Immature natural killer cell (primary cell): Measurements from ENCODE around the gene TNFSF13B. TPM values are rescaled to one million over a fixed set of nuclear protein-coding genes. Genes with fewer than 3 reads are reported as not detected.

Experiments
- DNase-seq, 3 donors: peaks; one replicate each; pipeline ENCODE4 v3.0.0; 2022; ENCODE audit warnings: mixed read lengths in 1 of 3
- H3K27ac Mint-ChIP-seq, 6 donors: one replicate each; pipeline ENCODE4 v1.8.0; 2020; ENCODE audit warnings: mixed read lengths in 6 of 6, mild to moderate bottlenecking in 5 of 6, inconsistent platforms in 4 of 6, moderate library complexity in 3 of 6
- H3K27me3 Mint-ChIP-seq, 3 donors: one replicate each; pipeline ENCODE4 v1.8.0; 2020 to 2021; ENCODE audit warnings: low read depth in 3 of 3, mild to moderate bottlenecking in 3 of 3, mixed read lengths in 3 of 3, moderate library complexity in 3 of 3, inconsistent platforms in 1 of 3
- H3K36me3 Mint-ChIP-seq, 3 donors: one replicate each; pipeline ENCODE4 v1.8.0; 2020; ENCODE audit warnings: mixed read lengths in 3 of 3, inconsistent platforms in 2 of 3, mild to moderate bottlenecking in 2 of 3
- H3K4me1 Mint-ChIP-seq, 2 donors: one replicate each; pipeline ENCODE4 v1.8.0; 2020; ENCODE audit warnings: inconsistent platforms in 2 of 2, mild to moderate bottlenecking in 2 of 2, mixed read lengths in 2 of 2, moderate library complexity in 1 of 2
- H3K4me3 Mint-ChIP-seq, 5 donors: one replicate each; pipeline ENCODE4 v1.8.0; 2020; ENCODE audit warnings: mild to moderate bottlenecking in 5 of 5, mixed read lengths in 5 of 5, inconsistent platforms in 3 of 5, moderate library complexity in 3 of 5
- H3K9me3 Mint-ChIP-seq, 6 donors: one replicate each; pipeline ENCODE4 v1.8.0; 2020; ENCODE audit warnings: mild to moderate bottlenecking in 6 of 6, mixed read lengths in 6 of 6, inconsistent platforms in 4 of 6, moderate library complexity in 3 of 6
- polyA plus RNA-seq, 3 donors: library from polyadenylated mRNA; unstranded; fragments of 300-500 nt; fragmentation: Illumina TruSeq; gene quantifications; one replicate each; pipeline ENCODE4 v1.2.3, GENCODE V29; 2021

TNFSF13B gene, protein sequence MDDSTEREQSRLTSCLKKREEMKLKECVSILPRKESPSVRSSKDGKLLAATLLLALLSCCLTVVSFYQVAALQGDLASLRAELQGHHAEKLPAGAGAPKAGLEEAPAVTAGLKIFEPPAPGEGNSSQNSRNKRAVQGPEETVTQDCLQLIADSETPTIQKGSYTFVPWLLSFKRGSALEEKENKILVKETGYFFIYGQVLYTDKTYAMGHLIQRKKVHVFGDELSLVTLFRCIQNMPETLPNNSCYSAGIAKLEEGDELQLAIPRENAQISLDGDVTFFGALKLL
- polyA plus RNA-seq, result 10 to 100 TPM in 2 of 3 donors, 1 to 10 TPM in 1; 6.4 to 17.2 (median 10.2) TPM

- Mint-ChIP-seq H3K4me1 (peaks cover 38 to 56% of the 10 kb centered on the region in 2 donors), H3K4me3 (peak within 1 kb of the TSS; percentile 76 to 90 (median 85)), H3K9me3 (no peaks in the 10 kb centered on the region), H3K27me3 (no peaks in the 10 kb centered on the region), H3K27ac (peak within 1 kb of the TSS; percentile 69 to 89 (median 82)), H3K36me3 (peaks cover 0 to 6% (median 0%) of the 10 kb centered on the region in 3 donors)
- peak; percentile 32 to 37 (median 37) for DNase-seq
Measured at GRCh38 chr13:108269601-108270328, at the start of gene TNFSF13B. Gene TNFSF13B (plus strand): TSS chr13:108269718. CDS start chr13:108269896, 178 bp downstream.

DNA sequence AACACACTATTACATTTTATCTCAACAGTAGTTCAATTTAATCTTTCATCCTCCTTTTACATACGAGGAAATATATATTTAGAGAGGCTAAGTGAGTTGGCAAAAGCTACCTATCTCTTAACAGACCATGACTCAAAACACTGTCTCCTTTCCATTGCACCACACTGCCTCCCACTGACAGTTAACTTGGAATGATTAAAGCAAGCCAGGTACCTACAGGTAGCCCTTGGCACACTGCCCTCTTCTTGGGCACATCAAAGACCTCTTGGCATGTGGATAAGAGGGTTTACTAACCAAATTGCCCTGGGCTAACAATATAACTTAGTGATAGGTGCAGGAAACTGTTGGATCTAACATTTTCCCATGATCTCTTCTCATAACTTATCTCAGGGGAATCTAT, 49.5 kb upstream of the TNFSF13B start:
- H3K4me3 Mint-ChIP-seq, result peak overlapping the region; percentile 83 to 96 (median 90)
- peaks cover 7 to 35% (median 22%) of the 10 kb centered on the region in 3 donors for H3K27me3 Mint-ChIP-seq
- H3K4me1 Mint-ChIP-seq, result peaks cover 51 to 71% of the 10 kb centered on the region in 2 donors
- H3K9me3 Mint-ChIP-seq, result no peaks in the 10 kb centered on the region
- no peaks in the 10 kb centered on the region for H3K36me3 Mint-ChIP-seq
- H3K27ac Mint-ChIP-seq, result peak overlapping the region; percentile 71 to 95 (median 84)
- DNase-seq, result no peak

DNA sequence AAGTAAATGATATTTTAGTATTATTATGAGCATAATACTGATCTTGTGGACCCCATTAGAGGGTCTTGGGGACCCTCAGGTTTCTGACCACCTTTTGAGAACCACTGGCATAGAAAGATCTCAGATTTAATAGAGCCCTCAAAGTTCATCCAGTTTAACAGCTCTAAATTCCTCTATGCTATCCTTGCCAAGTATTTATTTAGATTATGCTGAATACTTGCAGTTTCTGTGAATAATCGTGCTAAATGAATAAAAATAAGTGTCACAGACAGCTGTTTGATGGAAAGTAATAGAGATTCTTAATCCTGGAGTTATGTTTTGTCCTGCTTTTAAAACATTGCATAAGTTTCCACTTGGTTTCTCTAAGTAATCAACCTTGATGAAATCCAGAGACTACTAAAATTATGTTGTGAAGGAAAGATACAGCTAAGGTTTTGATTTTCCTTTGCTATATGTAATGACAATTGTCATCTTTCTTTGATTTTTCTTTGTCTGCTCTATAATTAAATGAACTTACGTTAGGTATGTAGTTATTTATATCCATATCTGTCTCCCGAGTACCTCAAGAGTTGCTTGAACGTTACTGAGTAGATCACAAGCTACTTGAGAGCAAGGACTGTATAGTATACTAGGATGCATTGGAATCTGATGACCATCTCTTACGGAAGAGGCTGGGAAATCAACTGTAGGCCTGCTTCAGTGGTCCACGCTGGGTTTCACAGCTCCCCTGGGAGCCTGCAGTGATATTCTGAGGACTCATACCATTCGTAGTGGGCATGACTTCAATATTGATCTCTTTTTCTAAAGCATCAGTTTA, 45.6 kb upstream of the TNFSF13B start:
- no peak for DNase-seq
- peaks cover 45 to 68% of the 10 kb centered on the region in 2 donors for H3K4me1 Mint-ChIP-seq
- no peak overlapping the region for H3K27ac Mint-ChIP-seq
- H3K36me3 Mint-ChIP-seq, result no peaks in the 10 kb centered on the region
- no peak overlapping the region for H3K4me3 Mint-ChIP-seq
- no peaks in the 10 kb centered on the region for H3K9me3 Mint-ChIP-seq
- peaks cover 0 to 7% (median 3%) of the 10 kb centered on the region in 3 donors for H3K27me3 Mint-ChIP-seq

DNA sequence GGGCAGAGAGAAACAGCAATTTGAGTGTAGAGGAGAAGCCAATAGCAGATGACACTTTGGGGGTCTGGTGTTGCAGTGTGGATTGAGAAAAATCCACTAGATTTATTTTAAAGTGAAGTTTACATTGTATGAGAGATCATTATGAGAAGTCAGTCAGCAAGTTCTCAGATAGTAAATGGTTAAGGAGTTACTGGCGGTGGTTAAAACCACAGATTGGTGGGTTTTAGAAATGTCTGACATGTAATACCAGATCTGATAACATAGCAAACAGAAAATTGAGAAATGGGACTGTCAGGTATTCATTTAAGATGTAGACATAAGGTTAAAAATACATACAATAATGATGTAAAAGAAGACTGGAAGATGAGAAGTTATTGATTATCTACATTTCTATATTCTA, 44.1 kb upstream of the TNFSF13B start:
- H3K4me1 Mint-ChIP-seq, result peaks cover 35 to 66% of the 10 kb centered on the region in 2 donors
- H3K27me3 Mint-ChIP-seq, result no peaks in the 10 kb centered on the region
- peak overlapping the region; percentile 31 to 71 (median 46) for H3K27ac Mint-ChIP-seq
- DNase-seq, result peak in 1 of 3 donors; percentile 27
- no peaks in the 10 kb centered on the region for H3K9me3 Mint-ChIP-seq
- H3K36me3 Mint-ChIP-seq, result peaks cover 0 to 9% (median 3%) of the 10 kb centered on the region in 3 donors
- H3K4me3 Mint-ChIP-seq, result peak overlapping the region; percentile 9 to 54 (median 15)

- Mint-ChIP-seq H3K4me3 (peak overlapping the region in 2 of 5 donors; percentile 28 to 54), H3K9me3 (no peaks in the 10 kb centered on the region), H3K27ac (peak overlapping the region in 2 of 6 donors; percentile 52 to 71), H3K36me3 (peaks cover 0 to 9% (median 3%) of the 10 kb centered on the region in 3 donors), H3K4me1 (peaks cover 35 to 60% of the 10 kb centered on the region in 2 donors), H3K27me3 (no peaks in the 10 kb centered on the region)
- DNase-seq, result no peak
Measured at GRCh38 chr13:108226184-108226583, 43.3 kb upstream of the TNFSF13B start.

GRCh38 chr13:108227651-108228272, 41.8 kb upstream of the TNFSF13B start:
- Mint-ChIP-seq H3K36me3 (peaks cover 0 to 9% (median 3%) of the 10 kb centered on the region in 3 donors), H3K27me3 (no peaks in the 10 kb centered on the region), H3K9me3 (no peaks in the 10 kb centered on the region), H3K27ac (peak overlapping the region in 1 of 6 donors; percentile 67), H3K4me3 (no peak overlapping the region), H3K4me1 (peaks cover 35 to 54% of the 10 kb centered on the region in 2 donors)
- DNase-seq, result peak; percentile 29 to 42 (median 29)

GRCh38 chr13:108230377-108230776, 39.1 kb upstream of the TNFSF13B start:
- peaks cover 24 to 38% of the 10 kb centered on the region in 2 donors for H3K4me1 Mint-ChIP-seq
- DNase-seq, result no peak
- no peak overlapping the region for H3K4me3 Mint-ChIP-seq
- H3K27ac Mint-ChIP-seq, result no peak overlapping the region
- H3K36me3 Mint-ChIP-seq, result peaks cover 0 to 9% (median 6%) of the 10 kb centered on the region in 3 donors
- no peaks in the 10 kb centered on the region for H3K9me3 Mint-ChIP-seq
- no peaks in the 10 kb centered on the region for H3K27me3 Mint-ChIP-seq

DNA sequence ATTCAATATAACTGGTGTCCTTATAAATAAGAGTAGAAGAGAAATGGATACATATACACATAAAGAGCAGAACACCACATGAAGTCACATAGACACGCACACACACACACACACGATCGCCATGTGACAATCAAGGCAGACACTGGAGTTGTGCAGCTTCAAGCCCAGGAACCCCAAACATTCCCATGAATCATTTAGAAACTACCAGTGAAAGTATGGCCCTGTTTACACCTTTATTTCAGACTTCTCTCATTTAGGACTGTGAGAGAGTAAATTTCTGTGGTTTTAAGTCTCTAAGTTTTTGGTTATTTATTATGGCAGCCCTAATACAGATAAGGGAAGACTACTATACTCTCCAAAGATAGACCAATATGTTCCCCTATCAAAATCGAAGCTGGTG, 20.4 kb upstream of the TNFSF13B start:
- H3K9me3 Mint-ChIP-seq, result peaks cover 6 to 23% (median 15%) of the 10 kb centered on the region in 6 donors
- H3K36me3 Mint-ChIP-seq, result peaks cover 4 to 11% (median 9%) of the 10 kb centered on the region in 3 donors
- no peak for DNase-seq
- H3K27me3 Mint-ChIP-seq, result no peaks in the 10 kb centered on the region
- no peaks in the 10 kb centered on the region for H3K4me1 Mint-ChIP-seq
- H3K27ac Mint-ChIP-seq, result no peak overlapping the region
- H3K4me3 Mint-ChIP-seq, result no peak overlapping the region

- Mint-ChIP-seq H3K9me3 (peaks cover 0 to 4% (median 0%) of the 10 kb centered on the region in 6 donors), H3K4me3 (no peak overlapping the region), H3K4me1 (no peaks in the 10 kb centered on the region), H3K27ac (no peak overlapping the region), H3K36me3 (peaks cover 0 to 7% (median 3%) of the 10 kb centered on the region in 3 donors), H3K27me3 (no peaks in the 10 kb centered on the region)
- DNase-seq, result no peak
Measured at GRCh38 chr13:108257248-108257647, 12.3 kb upstream of the TNFSF13B start.

- peaks cover 3 to 11% (median 3%) of the 10 kb centered on the region in 3 donors for H3K36me3 Mint-ChIP-seq
- H3K4me3 Mint-ChIP-seq, result no peak overlapping the region
- no peaks in the 10 kb centered on the region for H3K9me3 Mint-ChIP-seq
- H3K27me3 Mint-ChIP-seq, result no peaks in the 10 kb centered on the region
- no peak overlapping the region for H3K27ac Mint-ChIP-seq
- DNase-seq, result no peak
- H3K4me1 Mint-ChIP-seq, result peaks cover 18 to 24% of the 10 kb centered on the region in 2 donors
Measured at GRCh38 chr13:108263621-108264355, 5.7 kb upstream of the TNFSF13B start.

DNA sequence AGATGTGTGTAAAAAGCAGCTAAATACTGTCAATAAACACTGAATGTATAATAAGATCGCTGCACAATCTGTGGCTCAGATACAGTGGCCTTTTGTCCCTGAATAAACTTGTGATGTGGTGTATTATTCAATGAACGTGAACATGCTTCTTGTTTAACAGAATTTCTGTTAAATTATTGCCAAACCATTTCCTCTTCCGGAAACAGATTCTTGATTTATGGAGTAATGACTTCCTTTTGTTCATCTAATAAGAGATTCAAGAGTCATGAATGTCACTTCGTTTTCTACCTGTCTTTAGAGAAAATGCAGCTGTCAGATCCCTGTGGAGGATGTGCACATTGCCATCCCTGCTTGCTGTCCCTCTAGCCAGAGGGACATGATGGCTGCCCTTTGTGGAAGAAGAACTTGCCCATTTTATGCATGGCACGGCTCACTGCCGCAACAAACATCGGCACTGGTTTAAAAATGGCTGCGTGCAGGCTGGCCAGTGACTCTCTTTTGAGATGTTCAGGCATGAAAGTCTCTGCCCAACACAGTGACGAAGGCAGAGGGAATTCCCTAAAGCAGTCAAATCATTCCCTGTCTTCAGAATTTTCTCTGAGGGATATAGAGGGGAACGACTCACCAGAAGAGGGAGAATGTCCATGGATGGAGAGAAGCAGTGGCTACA, 3.1 kb upstream of the TNFSF13B start:
- Mint-ChIP-seq H3K4me3 (peak overlapping the region; percentile 26 to 77 (median 57)), H3K27ac (peak overlapping the region; percentile 51 to 84 (median 70)), H3K27me3 (no peaks in the 10 kb centered on the region), H3K36me3 (peaks cover 3 to 11% (median 3%) of the 10 kb centered on the region in 3 donors), H3K9me3 (no peaks in the 10 kb centered on the region), H3K4me1 (peaks cover 38 to 47% of the 10 kb centered on the region in 2 donors)
- no peak for DNase-seq

- H3K27me3 Mint-ChIP-seq, result no peaks in the 10 kb centered on the region
- no peak overlapping the region for H3K4me3 Mint-ChIP-seq
- H3K9me3 Mint-ChIP-seq, result no peaks in the 10 kb centered on the region
- DNase-seq, result no peak
- H3K4me1 Mint-ChIP-seq, result peaks cover 38 to 53% of the 10 kb centered on the region in 2 donors
- peak overlapping the region; percentile 3 to 77 (median 39) for H3K27ac Mint-ChIP-seq
- H3K36me3 Mint-ChIP-seq, result peaks cover 0 to 11% (median 3%) of the 10 kb centered on the region in 3 donors
Measured at GRCh38 chr13:108267347-108267746, 2.2 kb upstream of the TNFSF13B start.
